PC-3 (cell line): ENCODE data around the gene SPSB3. TPM values are rescaled to one million over a fixed set of nuclear protein-coding genes. Genes with fewer than 3 reads are reported as not detected.

Experiments used
- ATAC-seq: fragments of 200-7000 bp; cut with Tn5 transposase; 2 replicates; pipeline ENCODE4 v1.9.1; 2020; ENCODE audit warnings: mild to moderate bottlenecking, moderate library complexity
- BruUV-seq: library from RNA; stranded (reverse); fragments of 400-500 nt; replicated peaks from 2 replicates; lab custom pipeline; 2021; lab: Mats Ljungman, UMichigan
- CTCF ChIA-PET: fragments of 300-600 bp; sonication (Branson Sonifier 250); formaldehyde crosslinking; loops from one replicate; lab custom pipeline; 2022; ENCODE audit warnings: antibody characterized with exemption; lab: Charles Lee
- POLR2A ChIA-PET: fragments of 300-600 bp; sonication (Branson Sonifier 250); formaldehyde crosslinking; loops from one replicate; lab custom pipeline; 2022; ENCODE audit warnings: antibody characterized with exemption; ENCODE audit not compliant: unreplicated experiment; lab: Charles Lee
- DNase-seq: peaks from one replicate; pipeline ENCODE4 v3.0.0-alpha.2; 2015
- H2AFZ ChIP-seq: fragments of 300-600 bp; sonication (generic); 2 replicates; pipeline ENCODE4 v1.6.0; 2016; ENCODE audit warnings: antibody characterized with exemption, low read length
- H3F3A ChIP-seq: fragments of 300-600 bp; sonication (generic); one replicate; pipeline ENCODE4 v1.6.0; 2017; ENCODE audit warnings: antibody characterized with exemption, low read length, control low read depth, mild to moderate bottlenecking; ENCODE audit not compliant: unreplicated experiment
- H3K27ac ChIP-seq: fragments of 300-600 bp; sonication (generic); 2 replicates; pipeline ENCODE4 v1.5.1; 2016; ENCODE audit warnings: mild to moderate bottlenecking, low read length
- H3K27me3 ChIP-seq: fragments of 300-600 bp; sonication (generic); 2 replicates; pipeline ENCODE4 v1.6.1; 2016; ENCODE audit warnings: low read length, mixed read lengths
- H3K36me3 ChIP-seq: fragments of 300-600 bp; sonication (generic); 2 replicates; pipeline ENCODE4 v1.6.1; 2016; ENCODE audit warnings: low read depth, mixed run types, low read length, mixed read lengths
- H3K4me1 ChIP-seq: fragments of 300-600 bp; sonication (generic); 2 replicates; pipeline ENCODE4 v1.5.1; 2016; ENCODE audit warnings: low read length; ENCODE audit not compliant: insufficient read depth
- H3K4me2 ChIP-seq: fragments of 300-600 bp; sonication (generic); 2 replicates; pipeline ENCODE4 v1.6.0; 2016; ENCODE audit warnings: low read length
- H3K4me3 ChIP-seq: fragments of 300-600 bp; sonication (generic); 2 replicates; pipeline ENCODE4 v1.5.1; 2016; ENCODE audit warnings: mild to moderate bottlenecking, low read length, mixed read lengths
- H3K79me2 ChIP-seq: fragments of 300-600 bp; sonication (generic); 2 replicates; pipeline ENCODE4 v1.6.1; 2017; ENCODE audit warnings: low read length, mixed read lengths
- H3K9ac ChIP-seq: fragments of 300-600 bp; sonication (generic); 2 replicates; pipeline ENCODE4 v1.6.0; 2016; ENCODE audit warnings: mild to moderate bottlenecking, low read length
- H3K9me2 ChIP-seq: fragments of 300-600 bp; sonication (generic); replicated peaks from 2 replicates; pipeline ENCODE4 v1.6.1; 2016; ENCODE audit warnings: mixed run types, low read length, mixed read lengths
- H3K9me3 ChIP-seq: fragments of 300-600 bp; sonication (generic); 2 replicates; pipeline ENCODE4 v1.6.1; 2016; ENCODE audit warnings: low read length, mixed read lengths
- H4K20me1 ChIP-seq: fragments of 300-600 bp; sonication (generic); 2 replicates; pipeline ENCODE4 v1.6.1; 2016; ENCODE audit warnings: low read length, mixed read lengths
- EZH2 ChIP-seq: fragments of 300-600 bp; sonication (generic); IDR thresholded peaks from one replicate; pipeline ENCODE4 v1.6.1; 2017; ENCODE audit warnings: antibody characterized with exemption, mild to moderate bottlenecking, low read length; ENCODE audit not compliant: unreplicated experiment
- EZH2phosphoT487 ChIP-seq: fragments of 300-600 bp; sonication (generic); IDR thresholded peaks from 2 replicates; pipeline ENCODE4 v1.6.1; 2018; ENCODE audit warnings: mild to moderate bottlenecking, antibody characterized with exemption, low read length, borderline replicate concordance
- intact Hi-C: fragments of 100-400 bp; cut with micrococcal nuclease; formaldehyde crosslinking; loops from 2 replicates; pipeline ENCODE4 v1.9.0; 2023
- total RNA-seq: library from RNA; depleted of rRNA; stranded (reverse); fragments of >200 nt; gene quantifications from 2 replicates; pipeline ENCODE4 v1.2.3, GENCODE V29; 2014
- TF ChIP-seq, protein P1 (sequence below): fragments of 300-600 bp; sonication (generic); conservative IDR thresholded peaks from 2 replicates; pipeline ENCODE4 v1.5.1; 2017; ENCODE audit warnings: antibody characterized with exemption, low read depth, mild to moderate bottlenecking, low read length

Gene SPSB3
- total RNA-seq, 1 experiment from 2014 or later, result 27.4 TPM

GRCh38 chr16:1821861-1822611 lies 39.7 kb upstream of the SPSB3 start:
- peak; percentile 22 for DNase-seq
- CTCF ChIA-PET, result no interaction called here

DNA sequence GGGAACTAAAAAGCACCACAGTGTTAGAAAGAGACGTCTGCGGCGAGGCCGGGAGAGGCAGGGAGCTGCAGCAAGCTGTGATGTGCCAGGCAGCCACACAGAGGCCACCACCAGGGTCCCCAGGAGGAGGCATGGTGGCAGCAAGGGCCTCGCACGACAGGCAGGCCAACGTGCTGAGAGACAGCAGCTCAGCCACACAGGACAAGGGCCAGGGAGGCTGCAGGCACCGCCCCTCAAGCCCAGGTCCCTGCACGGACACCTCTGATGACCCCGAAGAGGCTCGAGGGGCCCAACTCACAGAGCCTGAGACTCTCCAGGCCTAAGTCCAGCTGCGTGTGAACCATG lies 38.5 kb upstream of the SPSB3 start:
- H3K9me3 ChIP-seq, result no peaks in the 10 kb centered on the region
- no peaks in the 10 kb centered on the region for H3K9me2 ChIP-seq
- POLR2A ChIA-PET, result no interaction called here
- H3K27ac ChIP-seq, result no peak overlapping the region
- H3K4me3 ChIP-seq, result no peak overlapping the region
- no peak overlapping the region for H3K4me2 ChIP-seq
- ATAC-seq, result no peak
- H2AFZ ChIP-seq, result no peak overlapping the region
- peaks cover 15% of the 10 kb centered on the region for H3K79me2 ChIP-seq
- H3K36me3 ChIP-seq, result peaks cover 4% of the 10 kb centered on the region; the same call in 1 of the 2 replicates
- no TSS peak for BruUV-seq
- CTCF ChIA-PET, result interaction anchor here (0.6 kb wide), 1 partner anchor 112 kb away, joined by 3 read pairs; no protein-coding TSS in a partner anchor
- no peaks in the 10 kb centered on the region for H3K27me3 ChIP-seq
- DNase-seq, result no peak
- H3K9ac ChIP-seq, result no peak overlapping the region
- intact Hi-C loops, result no loop called here
- H3K4me1 ChIP-seq, result peaks cover 5% of the 10 kb centered on the region; the same call in 1 of the 2 replicates
- TF ChIP-seq EZH2 (no peak), EZH2phosphoT487 (no peak)
- TF ChIP-seq, protein P1, sequence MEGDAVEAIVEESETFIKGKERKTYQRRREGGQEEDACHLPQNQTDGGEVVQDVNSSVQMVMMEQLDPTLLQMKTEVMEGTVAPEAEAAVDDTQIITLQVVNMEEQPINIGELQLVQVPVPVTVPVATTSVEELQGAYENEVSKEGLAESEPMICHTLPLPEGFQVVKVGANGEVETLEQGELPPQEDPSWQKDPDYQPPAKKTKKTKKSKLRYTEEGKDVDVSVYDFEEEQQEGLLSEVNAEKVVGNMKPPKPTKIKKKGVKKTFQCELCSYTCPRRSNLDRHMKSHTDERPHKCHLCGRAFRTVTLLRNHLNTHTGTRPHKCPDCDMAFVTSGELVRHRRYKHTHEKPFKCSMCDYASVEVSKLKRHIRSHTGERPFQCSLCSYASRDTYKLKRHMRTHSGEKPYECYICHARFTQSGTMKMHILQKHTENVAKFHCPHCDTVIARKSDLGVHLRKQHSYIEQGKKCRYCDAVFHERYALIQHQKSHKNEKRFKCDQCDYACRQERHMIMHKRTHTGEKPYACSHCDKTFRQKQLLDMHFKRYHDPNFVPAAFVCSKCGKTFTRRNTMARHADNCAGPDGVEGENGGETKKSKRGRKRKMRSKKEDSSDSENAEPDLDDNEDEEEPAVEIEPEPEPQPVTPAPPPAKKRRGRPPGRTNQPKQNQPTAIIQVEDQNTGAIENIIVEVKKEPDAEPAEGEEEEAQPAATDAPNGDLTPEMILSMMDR, result no peak
- no peaks in the 10 kb centered on the region for H3F3A ChIP-seq
- no peaks in the 10 kb centered on the region for H4K20me1 ChIP-seq

More at GRCh38 chr16:1821861-1822611, 39.7 kb upstream of the SPSB3 start:
- Histone ChIP-seq H3K9me2 (no peaks in the 10 kb centered on the region), H3K36me3 (no peaks in the 10 kb centered on the region), H3K27ac (no peak overlapping the region), H3K4me2 (peak overlapping the region; percentile 19; the same call in 1 of the 2 replicates), H3K9ac (no peak overlapping the region), H3K9me3 (no peaks in the 10 kb centered on the region), H3K27me3 (no peaks in the 10 kb centered on the region), H3K4me3 (no peak overlapping the region), H2AFZ (no peak overlapping the region), H3K79me2 (peaks cover 15% of the 10 kb centered on the region), H3K4me1 (peaks cover 5% of the 10 kb centered on the region; the same call in 1 of the 2 replicates), H3F3A (no peaks in the 10 kb centered on the region), H4K20me1 (no peaks in the 10 kb centered on the region)
- TF ChIP-seq EZH2phosphoT487 (no peak), EZH2 (no peak)
- TF ChIP-seq, protein P1, result no peak
- ATAC-seq, result no peak
- intact Hi-C loops, result no loop called here
- POLR2A ChIA-PET, result no interaction called here
- no TSS peak for BruUV-seq
